Stomach (tissue), 9 donors: ENCODE data around the gene TMEM51. TPM values are rescaled to one million over a fixed set of nuclear protein-coding genes. Genes with fewer than 3 reads are reported as not detected.

Experiments used
- DNase-seq, 2 donors: peaks; one replicate each; pipeline versions ENCODE4 v3.0.0 to v3.0.0-alpha.2; 2013 to 2019
- H3K27ac ChIP-seq, 5 donors: fragments of 200-600 bp in 4 of 5; sonication (generic) in 4 of 5; one replicate each; pipeline ENCODE4 v1.5.1; 2013 to 2019; ENCODE audit warnings: mild to moderate bottlenecking in 1 of 5, moderate library complexity in 1 of 5
- H3K27me3 ChIP-seq, 3 donors: fragments of 200-600 bp; sonication (generic); one replicate each; pipeline ENCODE4 v1.5.1; 2017 to 2019; ENCODE audit warnings: mixed run types in 1 of 3
- H3K36me3 ChIP-seq, 4 donors: fragments of 200-600 bp; sonication (generic); 1 replicate in 3 of 4; 2 replicates in 1 of 4; pipeline ENCODE4 v1.5.1; 2016 to 2019
- H3K4me1 ChIP-seq, 4 donors: fragments of 200-600 bp; sonication (generic); one replicate each; pipeline ENCODE4 v1.5.1; 2016 to 2019
- H3K4me3 ChIP-seq, 4 donors: fragments of 200-600 bp; sonication (generic) in 3 of 4; one replicate each; pipeline ENCODE4 v1.5.1; 2016 to 2019; ENCODE audit warnings: mild to moderate bottlenecking in 1 of 4
- H3K9me3 ChIP-seq, 4 donors: fragments of 200-600 bp; sonication (generic); one replicate each; pipeline ENCODE4 v1.5.1; 2016 to 2019
- EP300 ChIP-seq: sonication (generic); formaldehyde crosslinking; IDR thresholded peaks from one replicate; pipeline ENCODE4 v1.6.1; 2017; ENCODE audit warnings: antibody characterized with exemption
- POLR2A ChIP-seq, 4 donors: fragments of 450-650 bp; IDR thresholded peaks; one replicate each; pipeline ENCODE4 v1.6.1; 2016; ENCODE audit warnings: antibody characterized with exemption in 4 of 4, control low read depth in 2 of 4, mild to moderate bottlenecking in 1 of 4, moderate library complexity in 1 of 4
- POLR2AphosphoS5 ChIP-seq, 3 donors: sonication (generic); formaldehyde crosslinking; IDR thresholded peaks; one replicate each; pipeline ENCODE4 v1.6.1; 2016; ENCODE audit warnings: antibody characterized with exemption in 3 of 3
- WGBS, 5 donors: extraction: QIAGEN DNeasy Blood & Tissue Kit in 3 of 5; methylation state at CpG; one replicate each; pipeline versions ENCODE4 v1.1.5 to v1.1.7; 2013 to 2018; 5-methylcytosine and 5-hydroxymethylcytosine counted together
- intact Hi-C: fragments of 100-400 bp; cut with DNase I; formaldehyde crosslinking; loops from one replicate; pipeline ENCODE4 v1.15.1; 2023; ENCODE audit warnings: low total_unique reads
- polyA plus RNA-seq, 3 donors: library from polyadenylated mRNA; stranded (reverse); fragments of 200-250 nt; gene quantifications; one replicate each; pipeline ENCODE4 v1.2.3, GENCODE V29; 2013
- total RNA-seq, 5 donors: library from RNA; depleted of rRNA; stranded (reverse); fragments of >200 nt; gene quantifications; one replicate each; pipeline versions ENCODE4 v1.1.0 to v1.2.3, GENCODE V29; 2014 to 2016
- TF ChIP-seq, protein P1 (sequence below), 7 experiments: fragments of 450-650 bp in 4 of 7; fragments of 200-600 bp in 3 of 7; sonication (generic) in 3 of 7; IDR thresholded peaks; one replicate each; pipeline ENCODE4 v1.5.1; 2016 to 2019; ENCODE audit warnings: antibody characterized with exemption in 7 of 7, control low read depth in 2 of 7, mild to moderate bottlenecking in 1 of 7
- donor health status: healthy with polysubstance abuse.
- donor health status: Bipolar disorder and iron deficiency.
- donor health status: healthy.

TMEM51 gene
- total and polyA plus RNA-seq, 8 donors, result 1.2 to 32.2 (median 15.1) TPM

DNA sequence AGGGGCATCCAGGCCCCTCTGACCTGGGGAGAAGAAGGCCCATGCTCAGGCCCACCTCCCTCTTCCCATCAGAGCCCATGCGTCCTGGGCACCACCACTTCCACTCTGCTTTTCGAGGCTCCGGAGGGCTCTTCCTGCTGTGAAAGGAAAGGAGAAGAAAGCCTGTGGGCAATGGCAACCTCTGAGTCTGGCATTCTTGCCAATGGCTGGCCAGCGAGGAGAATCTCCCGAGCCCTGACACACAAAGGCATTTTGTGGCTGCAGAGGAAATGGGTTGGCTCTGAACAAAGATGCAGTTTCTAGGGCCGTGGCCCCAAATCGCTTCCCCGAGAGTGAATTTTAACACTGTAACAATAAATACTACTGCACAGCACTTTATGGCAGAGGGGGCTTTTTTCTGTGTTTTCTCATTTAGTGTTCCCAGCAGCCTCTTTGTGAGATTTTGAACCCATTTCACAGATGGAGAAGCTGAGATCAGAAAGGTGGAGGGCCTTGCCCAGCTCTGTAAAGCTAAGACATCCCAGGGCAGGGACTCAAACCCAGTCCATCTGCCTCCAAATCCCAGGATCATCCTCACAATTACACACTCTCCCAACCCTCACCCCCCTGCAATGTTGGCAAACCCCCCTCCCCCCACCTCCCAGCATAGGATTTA is 35.7 kb upstream of the TMEM51 start:
- WGBS, 5 donors, result 63 to 87% (median 70%) methylated on average over 8 of the region's 8 CpGs
- intact Hi-C loops, result no loop called here

DNA sequence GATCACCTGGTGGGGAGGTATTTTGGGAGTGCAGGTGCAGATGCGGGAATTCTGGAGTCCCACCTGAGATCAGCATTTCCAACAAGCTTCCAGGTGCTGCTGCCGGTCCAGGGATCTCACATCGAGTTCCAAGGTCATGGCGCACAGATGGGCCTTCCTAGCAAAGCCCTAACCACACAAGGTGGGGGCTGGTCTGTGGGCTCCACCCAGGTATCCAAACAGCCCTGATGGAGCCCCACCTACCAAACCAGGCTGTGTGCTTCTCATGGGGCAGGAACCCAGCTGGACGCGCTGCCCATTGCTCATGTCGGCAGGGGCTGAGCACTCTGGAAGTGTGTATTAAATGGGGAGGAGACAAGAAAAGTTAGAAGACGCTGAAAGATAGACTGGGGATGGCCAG is 35.0 kb upstream of the TMEM51 start:
- Histone ChIP-seq H3K4me1 (no peaks in the 10 kb centered on the region), H3K27ac (no peak overlapping the region), H3K36me3 (peaks cover 0 to 17% (median 10%) of the 10 kb centered on the region in 4 donors), H3K27me3 (no peaks in the 10 kb centered on the region), H3K4me3 (no peak overlapping the region), H3K9me3 (no peaks in the 10 kb centered on the region)
- intact Hi-C loops, result no loop called here
- WGBS, 5 donors, result 81 to 90% (median 88%) methylated on average over 8 of the region's 8 CpGs
- DNase-seq, result no peak
- TF ChIP-seq, protein P1, sequence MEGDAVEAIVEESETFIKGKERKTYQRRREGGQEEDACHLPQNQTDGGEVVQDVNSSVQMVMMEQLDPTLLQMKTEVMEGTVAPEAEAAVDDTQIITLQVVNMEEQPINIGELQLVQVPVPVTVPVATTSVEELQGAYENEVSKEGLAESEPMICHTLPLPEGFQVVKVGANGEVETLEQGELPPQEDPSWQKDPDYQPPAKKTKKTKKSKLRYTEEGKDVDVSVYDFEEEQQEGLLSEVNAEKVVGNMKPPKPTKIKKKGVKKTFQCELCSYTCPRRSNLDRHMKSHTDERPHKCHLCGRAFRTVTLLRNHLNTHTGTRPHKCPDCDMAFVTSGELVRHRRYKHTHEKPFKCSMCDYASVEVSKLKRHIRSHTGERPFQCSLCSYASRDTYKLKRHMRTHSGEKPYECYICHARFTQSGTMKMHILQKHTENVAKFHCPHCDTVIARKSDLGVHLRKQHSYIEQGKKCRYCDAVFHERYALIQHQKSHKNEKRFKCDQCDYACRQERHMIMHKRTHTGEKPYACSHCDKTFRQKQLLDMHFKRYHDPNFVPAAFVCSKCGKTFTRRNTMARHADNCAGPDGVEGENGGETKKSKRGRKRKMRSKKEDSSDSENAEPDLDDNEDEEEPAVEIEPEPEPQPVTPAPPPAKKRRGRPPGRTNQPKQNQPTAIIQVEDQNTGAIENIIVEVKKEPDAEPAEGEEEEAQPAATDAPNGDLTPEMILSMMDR (IDR thresholded peaks at IDR 0.05), result no peak
- TF ChIP-seq EP300, result no peak

More for the DNA sequence above, 35.7 kb upstream of the TMEM51 start:
- Histone ChIP-seq H3K27ac (no peak overlapping the region), H3K36me3 (peaks cover 0 to 17% (median 10%) of the 10 kb centered on the region in 4 donors), H3K4me1 (no peaks in the 10 kb centered on the region), H3K27me3 (no peaks in the 10 kb centered on the region), H3K9me3 (no peaks in the 10 kb centered on the region), H3K4me3 (no peak overlapping the region)
- no peak for DNase-seq
- TF ChIP-seq, protein P1 (IDR thresholded peaks at IDR 0.05), result no peak
- TF ChIP-seq EP300 (no peak), POLR2A (IDR thresholded peaks at IDR 0.05) (no peak), POLR2AphosphoS5 (IDR thresholded peaks at IDR 0.05) (no peak)

DNA sequence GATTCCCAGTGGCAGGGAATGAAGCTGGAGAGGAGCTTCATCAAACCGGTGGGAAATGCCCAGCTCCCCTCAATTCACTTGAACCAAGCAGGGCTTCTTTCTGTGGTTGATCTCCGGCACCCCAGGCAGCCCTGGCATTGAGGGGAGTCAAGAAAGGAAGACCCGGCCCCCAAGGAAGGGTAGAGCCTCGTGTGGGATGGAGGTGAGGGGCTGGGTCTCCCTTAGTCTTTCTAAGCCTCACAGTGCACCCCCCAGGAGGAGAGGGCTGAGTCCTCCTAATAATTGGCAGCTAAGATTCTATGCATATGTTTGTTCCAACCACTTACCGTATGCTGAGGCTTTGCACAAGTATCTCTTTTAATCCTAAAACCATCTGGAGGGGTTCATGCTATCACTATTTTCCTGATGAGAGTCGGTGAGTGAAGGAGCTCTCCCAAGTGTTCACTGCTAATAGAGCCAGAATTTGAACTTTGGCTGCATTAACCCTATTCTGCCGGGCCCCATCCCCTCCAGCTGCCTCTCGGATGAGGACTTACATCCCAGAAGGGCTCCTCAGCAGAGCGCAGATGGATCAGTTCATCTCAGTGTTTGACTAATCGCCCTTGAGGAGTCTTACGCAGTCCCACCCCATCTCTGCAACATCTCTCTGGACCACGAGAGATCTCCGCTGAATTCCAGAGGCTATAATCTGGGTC is 33.1 kb upstream of the TMEM51 start:
- intact Hi-C loops, result loop anchor here (10.0 kb wide), 1 partner anchor 184 kb away; no protein-coding TSS in a partner anchor
- no peak for DNase-seq

DNA sequence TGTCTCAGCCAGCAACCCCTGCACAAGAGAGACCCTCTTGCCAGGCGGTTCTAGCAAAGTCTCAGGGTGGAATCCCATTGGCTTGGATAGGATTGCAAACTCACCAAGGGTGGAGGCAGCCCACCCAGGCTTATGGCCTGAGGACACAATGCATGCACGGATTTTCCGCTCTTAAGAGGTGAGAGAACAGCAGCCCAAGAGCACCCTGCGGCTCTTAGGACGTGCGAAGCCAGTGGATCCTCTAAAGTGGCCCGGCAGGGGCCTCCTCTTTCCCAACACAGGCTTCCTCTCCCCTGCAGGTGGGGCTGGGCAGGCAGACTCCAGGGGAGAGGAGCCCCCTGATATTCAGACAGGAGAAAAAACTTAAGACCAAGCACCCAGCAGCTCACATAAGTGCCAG is 31.2 kb upstream of the TMEM51 start:
- 89 to 100% (median 93%) methylated on average over 4 to 7 of the region's 7 CpGs for WGBS, 5 donors
- TF ChIP-seq POLR2A (IDR thresholded peaks at IDR 0.05), result no peak
- no peak for TF ChIP-seq EP300
- TF ChIP-seq, protein P1 (IDR thresholded peaks at IDR 0.05), result no peak
- TF ChIP-seq POLR2AphosphoS5 (IDR thresholded peaks at IDR 0.05), result no peak
- Histone ChIP-seq H3K27me3 (no peaks in the 10 kb centered on the region), H3K9me3 (no peaks in the 10 kb centered on the region), H3K27ac (no peak overlapping the region), H3K4me3 (no peak overlapping the region), H3K4me1 (no peaks in the 10 kb centered on the region), H3K36me3 (peaks cover 0 to 6% (median 0%) of the 10 kb centered on the region in 4 donors)
- DNase-seq, result no peak
- intact Hi-C loops, result loop anchor here (10.0 kb wide), 1 partner anchor 182 kb away; no protein-coding TSS in a partner anchor

More for the DNA sequence above, 33.1 kb upstream of the TMEM51 start:
- H3K4me1 ChIP-seq, result no peaks in the 10 kb centered on the region
- no peaks in the 10 kb centered on the region for H3K9me3 ChIP-seq
- H3K36me3 ChIP-seq, result peaks cover 0 to 10% (median 7%) of the 10 kb centered on the region in 4 donors
- H3K27me3 ChIP-seq, result no peaks in the 10 kb centered on the region
- H3K27ac ChIP-seq, result no peak overlapping the region
- TF ChIP-seq POLR2AphosphoS5 (IDR thresholded peaks at IDR 0.05) (no peak), EP300 (no peak)
- WGBS, 5 donors, result 83 to 89% (median 86%) methylated on average over 13 of the region's 13 CpGs
- no peak overlapping the region for H3K4me3 ChIP-seq
